Stimulated activated CD8-positive, alpha-beta memory T cell treated with anti-CD3 and anti-CD28 coated beads, Interleukin-7, amount 100 ng/mL, for 4 hours (primary cell): ENCODE results near the gene ATP6V1G3.
"Not testable (repeated sequence)": the region's sequence is repeated elsewhere in the genome, so short reads cannot be mapped to it uniquely, and the experiment has no call there.

Experiments
- DNase-seq, 2 donors: peaks; one replicate each; pipeline ENCODE4 v3.0.0-alpha.2; 2020; ENCODE audit warnings: low read depth in 2 of 2

Gene ATP6V1G3

GRCh38 chr1:198496216-198497143 is 44.0 kb downstream of the ATP6V1G3 start:
- DNase-seq = no peak

- DNase-seq = no peak
Measured at GRCh38 chr1:198495631-198496030, 44.8 kb downstream of the ATP6V1G3 start.

- DNase-seq = no peak
Measured at GRCh38 chr1:198494658-198495103, 45.8 kb downstream of the ATP6V1G3 start.

GRCh38 chr1:198494139-198494538 is 46.3 kb downstream of the ATP6V1G3 start:
- DNase-seq = no peak

GRCh38 chr1:198493329-198493728 is 47.2 kb downstream of the ATP6V1G3 start:
- DNase-seq = no peak

GRCh38 chr1:198492872-198493271 is 47.6 kb downstream of the ATP6V1G3 start:
- no peak for DNase-seq

- DNase-seq = no peak
Measured at GRCh38 chr1:198491596-198491995, 48.9 kb downstream of the ATP6V1G3 start.

- no peak for DNase-seq
Measured at GRCh38 chr1:198491028-198491427, 49.5 kb downstream of the ATP6V1G3 start.

GRCh38 chr1:198490224-198490623 is 50.3 kb downstream of the ATP6V1G3 start:
- DNase-seq = no peak

- no peak for DNase-seq
Measured at GRCh38 chr1:198486903-198487302, 53.6 kb downstream of the ATP6V1G3 start.

- no peak for DNase-seq
Measured at GRCh38 chr1:198483645-198484044, 56.8 kb downstream of the ATP6V1G3 start.

GRCh38 chr1:198483006-198483405 is 57.5 kb downstream of the ATP6V1G3 start:
- no peak for DNase-seq

- no peak for DNase-seq
Measured at GRCh38 chr1:198481661-198482060, 58.8 kb downstream of the ATP6V1G3 start.

- no peak for DNase-seq
Measured at GRCh38 chr1:198480876-198481275, 59.6 kb downstream of the ATP6V1G3 start.

GRCh38 chr1:198477354-198477753 is 63.1 kb downstream of the ATP6V1G3 start:
- not testable (repeated sequence) for DNase-seq
